GM19328 (cell line): ENCODE data around the gene ABCA1.
A peak's percentile ranks its signal among the peaks of the same experiment; 100 is the strongest.
"Not testable (repeated sequence)": the region's sequence is repeated elsewhere in the genome, so short reads cannot be mapped to it uniquely, and the experiment has no call there.

Experiments used
- ATAC-seq: cut with Tn5 transposase; IDR thresholded peaks from one replicate; pipeline ENCODE4 v1.9.1; 2021; ENCODE audit warnings: mild to moderate bottlenecking, moderate library complexity; ENCODE audit not compliant: unreplicated experiment

ABCA1 gene

DNA sequence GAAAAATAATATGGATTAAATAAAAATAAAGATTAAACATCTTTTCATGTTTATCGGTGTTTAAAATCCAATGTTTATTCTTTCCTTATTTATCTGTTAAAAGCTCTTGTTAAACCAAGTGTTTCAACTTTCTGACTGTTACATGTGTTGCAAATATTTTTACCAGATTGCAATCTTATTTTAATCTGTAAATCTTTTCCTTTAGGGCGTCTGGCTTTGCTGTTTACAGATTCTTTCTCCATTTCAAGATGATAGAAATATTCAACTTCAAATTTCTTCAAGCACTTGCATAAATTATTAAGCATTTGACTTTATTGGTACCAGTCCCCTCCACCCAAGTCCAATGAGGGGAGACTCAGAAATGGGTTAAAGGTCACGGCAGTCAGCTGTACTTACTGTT lies 16.9 kb upstream of the ABCA1 start:
- ATAC-seq = no peak

DNA sequence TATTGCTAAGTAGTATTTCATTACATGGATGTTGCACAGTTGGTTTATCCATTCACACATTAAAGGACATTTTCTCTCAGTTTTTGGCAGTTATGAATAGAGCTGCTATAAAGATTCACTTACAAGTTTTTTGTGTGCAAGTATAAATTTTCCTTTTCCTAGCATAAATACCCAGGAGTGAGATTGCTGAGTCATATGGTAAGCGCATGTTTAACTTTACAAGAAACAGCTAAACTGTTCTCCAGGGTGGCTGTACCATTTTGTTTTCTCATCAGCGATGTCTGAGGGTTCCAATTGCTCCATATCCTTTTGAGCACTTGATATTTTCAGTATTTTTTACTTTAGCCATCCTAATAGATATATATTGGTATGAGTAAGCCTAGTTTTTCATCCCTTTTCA lies 16.4 kb upstream of the ABCA1 start:
- no peak for ATAC-seq

DNA sequence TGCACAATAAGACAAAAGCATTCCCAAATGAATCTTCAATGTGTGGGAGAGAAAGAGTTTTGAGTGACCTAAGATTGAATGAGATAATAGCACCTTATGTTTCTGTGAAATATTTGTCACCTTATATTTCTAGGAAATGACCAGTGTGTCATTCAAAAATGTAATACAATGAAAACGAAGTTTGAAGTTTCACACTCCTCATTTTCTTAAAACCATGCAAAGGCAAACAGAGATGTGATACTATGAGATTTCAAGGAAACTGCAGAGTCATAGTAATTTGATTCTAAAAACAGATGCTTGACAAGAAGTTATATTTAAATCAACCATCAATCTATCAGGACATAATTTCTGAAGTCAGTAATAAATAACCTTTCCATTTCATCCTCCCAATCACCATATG lies 13.6 kb upstream of the ABCA1 start:
- no peak for ATAC-seq

DNA sequence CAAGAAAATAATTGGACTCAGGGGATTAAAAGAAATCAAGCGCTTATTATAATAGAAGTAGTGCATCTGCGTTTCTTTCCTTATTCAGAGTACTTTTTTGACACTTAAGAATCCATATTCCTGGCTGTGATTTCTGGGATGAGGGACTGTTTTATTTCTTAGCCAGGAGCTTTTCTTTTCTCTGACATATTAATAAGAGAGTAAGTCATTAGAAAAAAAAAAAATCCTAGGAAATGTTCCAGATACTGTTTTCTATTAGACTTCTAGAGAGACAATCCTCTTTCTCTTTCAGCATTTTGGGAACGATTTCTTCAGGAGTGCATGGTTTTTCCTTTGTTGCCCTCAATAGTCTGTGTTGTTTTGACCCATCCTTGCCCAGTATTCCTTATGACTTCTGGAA lies 8.3 kb upstream of the ABCA1 start:
- no peak for ATAC-seq

DNA sequence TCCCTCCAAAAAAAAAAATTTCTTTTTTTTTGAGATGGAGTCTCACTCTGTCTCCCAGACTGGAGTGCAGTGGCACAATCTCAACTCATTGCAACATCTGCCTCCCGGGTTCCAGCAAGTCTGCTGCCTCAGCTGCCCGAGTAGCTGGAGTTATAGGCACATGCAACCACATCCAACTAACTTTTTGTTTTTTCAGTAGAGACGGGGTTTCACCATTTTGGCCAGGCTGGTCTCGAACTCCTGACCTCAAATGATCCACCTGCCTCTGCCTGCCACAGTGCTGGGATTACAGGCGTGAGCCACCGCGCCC lies 7.5 kb upstream of the ABCA1 start:
- not testable (repeated sequence) for ATAC-seq

DNA sequence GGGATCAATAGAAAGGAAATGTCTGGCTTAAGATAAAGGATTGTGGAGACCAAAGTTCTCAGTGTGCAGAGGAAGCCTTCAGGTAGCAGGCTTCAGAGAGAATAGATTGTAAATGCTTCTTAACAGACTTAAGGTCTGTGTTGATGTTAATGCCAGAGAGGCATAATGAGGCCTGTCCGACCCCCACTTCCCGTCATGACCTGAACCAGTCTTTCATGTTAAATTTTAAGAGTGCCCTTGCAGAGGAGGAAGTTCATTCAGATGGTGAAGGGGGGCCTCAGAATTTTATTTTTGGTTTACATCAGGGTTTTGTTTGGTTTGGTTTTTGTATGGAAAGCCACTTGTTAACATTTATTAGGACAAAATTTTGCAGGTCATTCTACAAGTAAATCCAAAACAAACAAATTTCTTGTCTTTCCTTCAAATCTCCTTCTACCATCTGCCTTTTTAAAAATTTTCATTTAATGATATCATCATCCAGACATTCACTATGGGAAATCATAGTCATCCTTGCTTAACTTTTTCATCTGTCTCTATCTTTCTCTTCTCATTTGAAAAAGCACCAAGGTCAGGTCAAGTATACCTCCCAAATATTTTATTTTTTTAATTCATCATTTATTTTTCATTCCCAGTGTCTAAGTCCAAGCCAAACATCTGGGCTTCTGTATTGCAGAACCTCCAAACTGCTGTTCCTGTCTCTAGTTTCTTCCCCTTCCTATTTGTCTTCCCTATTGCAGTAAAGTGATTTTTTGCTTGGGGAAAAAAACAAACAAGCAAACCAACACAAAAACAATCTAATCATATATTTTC lies 6.9 kb upstream of the ABCA1 start:
- ATAC-seq = no peak

DNA sequence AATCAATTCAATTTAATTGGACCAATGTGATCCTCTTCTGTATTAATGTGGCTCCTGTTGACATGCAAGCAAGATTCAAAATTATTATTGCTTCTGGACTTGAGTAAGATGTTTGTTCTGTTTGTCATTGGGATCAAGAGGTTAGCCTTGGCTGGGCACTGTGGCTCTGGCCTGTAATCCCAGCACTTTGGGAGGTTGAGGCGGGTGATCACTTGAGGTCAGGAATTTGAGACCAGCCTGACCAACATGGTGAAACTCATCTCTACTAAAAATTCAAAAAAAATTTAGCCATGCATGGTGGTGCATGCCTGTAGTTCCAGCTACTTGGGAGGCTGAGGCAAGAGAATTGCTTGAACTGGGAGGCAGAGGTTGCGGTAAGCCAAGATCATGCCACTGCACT lies 5.1 kb upstream of the ABCA1 start:
- not testable (repeated sequence) for ATAC-seq

DNA sequence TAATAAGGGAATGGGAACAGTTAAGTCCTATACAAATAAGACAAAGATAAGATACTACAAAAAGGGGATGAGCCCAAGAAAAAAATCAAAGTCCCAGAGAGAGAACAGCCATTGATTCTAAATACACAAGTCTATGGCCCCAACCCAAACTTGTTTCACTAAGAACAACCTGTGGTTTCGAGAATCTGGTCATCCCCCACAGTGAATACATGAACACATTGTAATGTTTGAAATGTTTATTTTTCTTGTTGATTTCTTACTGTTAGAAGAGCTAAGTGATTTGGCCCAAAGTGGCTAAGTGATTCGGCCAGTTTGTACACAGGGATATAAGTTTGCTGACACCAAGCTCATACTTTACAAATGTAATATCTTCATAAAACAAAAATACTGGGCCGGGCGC lies 3.3 kb upstream of the ABCA1 start:
- ATAC-seq = no peak

DNA sequence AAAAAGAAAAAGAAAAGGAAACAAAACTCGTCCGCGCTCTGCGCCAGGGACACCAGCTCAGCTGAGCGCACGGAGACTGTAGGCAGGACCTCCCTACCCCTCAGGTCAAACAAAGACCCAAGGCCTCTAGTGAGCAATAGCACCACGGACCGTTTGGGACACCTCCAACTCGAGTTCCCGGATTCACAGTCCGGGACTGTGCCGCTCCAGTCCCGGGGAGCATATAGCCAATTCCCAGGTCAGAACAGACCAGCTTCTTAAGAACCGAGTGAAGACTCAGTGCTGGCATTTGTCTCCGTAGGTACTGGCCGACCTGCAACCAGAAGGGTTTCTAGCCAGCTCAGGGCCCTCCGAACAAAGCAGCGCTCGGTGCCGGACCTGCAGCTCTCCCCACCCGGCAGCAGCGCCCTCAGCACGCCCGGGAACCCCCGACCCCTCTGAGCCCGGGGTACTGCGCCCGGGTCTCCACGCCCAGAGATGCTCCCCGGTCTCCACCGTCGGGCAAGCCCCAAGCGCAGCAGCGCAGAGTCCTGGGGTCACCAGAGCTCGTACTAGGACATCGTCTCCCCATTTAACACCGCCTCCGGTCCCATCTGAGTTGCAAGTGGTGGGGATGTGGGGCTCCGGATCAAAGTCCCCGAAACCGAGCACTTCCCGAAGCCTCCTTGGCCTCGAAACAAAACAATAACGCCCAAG lies 591 bp downstream of the ABCA1 start:
- no peak for ATAC-seq

DNA sequence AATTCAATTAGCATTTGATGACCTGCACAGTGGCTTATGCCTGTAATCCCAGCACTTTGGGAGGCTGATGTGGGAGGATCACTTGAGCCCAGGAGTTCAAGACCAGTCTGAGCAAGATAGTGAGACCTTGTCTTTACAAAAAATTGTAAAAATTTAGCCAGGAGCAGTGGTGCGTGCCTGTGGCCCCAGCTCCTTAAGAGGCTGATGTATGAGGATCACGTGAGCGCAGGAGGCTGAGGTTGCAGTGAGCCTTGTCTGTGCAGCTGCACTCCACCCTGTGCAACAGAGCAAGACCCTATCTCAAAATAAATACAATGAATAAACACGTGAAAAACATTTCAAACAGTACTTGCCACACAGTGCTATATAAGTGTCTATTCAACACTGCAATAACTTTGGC lies 4.2 kb downstream of the ABCA1 start:
- ATAC-seq = peak; percentile 81

DNA sequence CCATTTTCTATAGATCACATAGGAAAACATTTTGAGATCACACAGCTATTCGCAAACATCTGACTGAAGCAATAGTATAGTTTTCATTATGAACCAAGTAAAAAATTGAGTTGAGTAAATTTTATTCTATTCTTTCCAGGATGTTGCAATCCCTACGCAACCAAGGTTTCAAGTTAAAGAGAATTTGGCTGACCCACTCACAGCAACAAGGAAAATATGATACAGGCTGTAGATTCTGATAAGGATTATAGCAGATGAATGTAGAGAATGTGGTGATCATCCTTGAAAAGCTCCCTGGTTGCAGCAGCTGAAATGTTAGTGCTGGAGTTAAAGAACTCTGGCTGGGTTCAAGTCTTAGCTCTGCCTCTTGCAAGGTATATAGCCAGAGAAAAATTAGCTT lies 4.7 kb downstream of the ABCA1 start:
- no peak for ATAC-seq

DNA sequence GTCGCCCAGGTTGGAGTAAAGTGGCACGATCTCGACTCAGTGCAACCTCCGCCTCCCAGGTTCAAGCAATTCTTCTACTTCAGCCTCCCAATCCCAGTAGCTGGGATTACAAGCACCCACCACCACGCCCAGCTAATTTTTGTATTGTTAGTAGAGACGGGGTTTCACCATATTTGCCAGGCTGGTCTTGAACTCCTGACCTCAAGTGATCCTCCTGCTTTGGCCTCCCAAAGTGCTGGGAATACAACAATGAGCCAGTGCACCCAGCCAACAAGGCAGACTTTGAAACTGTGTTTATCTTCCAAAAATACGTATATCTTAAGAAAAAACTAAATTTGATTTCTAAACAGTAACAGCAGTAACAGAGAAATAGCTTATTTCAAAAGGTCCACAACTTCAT lies 5.2 kb downstream of the ABCA1 start:
- ATAC-seq = not testable (repeated sequence)

DNA sequence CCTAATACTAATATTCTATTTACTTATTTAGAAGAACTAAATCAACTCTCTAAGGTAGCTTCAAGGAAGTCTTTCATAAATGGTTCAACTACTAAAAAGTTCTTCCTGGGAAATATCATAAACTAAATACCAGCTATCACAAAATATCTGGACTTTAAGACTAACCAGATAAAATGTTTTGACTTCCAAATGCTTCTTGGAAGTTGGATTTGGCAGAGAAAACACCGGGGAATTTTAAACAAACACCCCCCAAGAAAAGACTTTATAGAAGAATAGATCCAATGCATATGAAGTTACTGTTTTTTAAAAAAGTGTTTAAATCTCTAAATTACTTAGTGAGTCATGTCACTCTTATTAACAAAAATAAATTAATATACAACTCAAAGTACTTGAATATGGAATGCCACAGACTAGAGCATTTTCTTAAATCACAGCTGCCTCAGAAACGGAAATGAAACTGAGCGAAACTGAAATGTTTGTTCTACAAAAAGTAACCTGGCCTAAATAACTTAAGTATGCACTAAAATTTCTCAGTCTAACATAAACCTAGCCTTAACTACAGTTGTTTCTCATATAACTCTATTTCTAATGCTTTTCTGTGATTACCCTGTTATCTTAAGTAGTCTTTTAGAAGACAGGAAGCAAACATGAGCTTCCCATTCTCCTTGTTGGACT lies 6.8 kb downstream of the ABCA1 start:
- no peak for ATAC-seq

DNA sequence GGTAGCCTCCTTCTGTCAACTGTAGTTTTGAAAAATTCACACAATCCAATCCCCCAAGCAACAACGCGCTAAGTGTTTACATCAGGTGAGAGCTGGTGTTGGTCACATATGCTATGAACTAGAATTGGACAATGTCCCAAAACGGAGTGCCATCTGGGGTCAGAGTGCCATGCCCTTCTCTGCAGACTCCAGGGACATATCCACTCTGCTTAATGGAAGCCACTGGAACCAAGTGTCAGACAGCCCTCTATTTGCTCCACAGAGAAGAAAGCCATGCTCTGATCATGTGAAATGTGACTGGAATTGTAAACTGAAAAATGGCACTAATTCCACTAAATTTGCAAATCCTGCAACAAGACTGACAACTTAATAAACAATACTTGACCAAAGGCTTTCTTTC lies 12.2 kb downstream of the ABCA1 start:
- no peak for ATAC-seq

DNA sequence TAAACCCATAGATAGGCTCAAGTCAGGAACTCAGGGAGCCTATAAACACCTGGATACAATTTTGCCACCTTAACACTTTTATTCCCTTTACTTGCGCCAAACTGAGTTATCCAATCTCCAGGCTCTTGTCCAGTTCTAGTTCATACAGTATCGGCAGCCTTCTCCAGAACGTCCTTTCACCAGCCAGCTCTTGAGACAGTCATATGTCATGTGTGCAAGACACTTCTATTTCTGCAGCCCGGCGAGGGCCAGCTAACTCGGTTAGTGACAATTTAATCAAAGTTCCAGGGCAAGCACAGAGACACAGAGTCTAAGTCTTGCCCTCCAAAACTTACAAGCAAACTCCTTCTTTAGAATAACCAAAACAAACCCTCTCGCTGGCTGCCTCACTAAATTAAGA lies 12.9 kb downstream of the ABCA1 start:
- no peak for ATAC-seq

DNA sequence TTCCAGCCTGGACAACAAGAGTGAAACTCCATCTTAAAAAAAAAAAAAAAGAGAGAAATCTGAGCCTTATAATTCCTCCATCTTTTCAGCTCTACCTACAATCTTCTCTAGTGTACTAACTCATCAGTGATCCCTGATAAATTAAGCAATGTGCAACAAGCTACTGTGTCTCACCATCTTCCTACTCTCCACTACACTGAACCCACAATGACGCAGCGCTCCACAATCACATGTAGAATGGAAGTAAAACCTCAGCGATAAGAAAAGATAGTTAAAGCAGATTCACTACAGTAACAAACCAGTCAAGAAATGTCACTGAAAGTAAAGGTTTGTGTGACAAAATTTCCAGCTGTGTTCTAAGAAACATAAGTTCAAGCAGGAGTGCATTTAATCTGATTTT lies 13.5 kb downstream of the ABCA1 start:
- no peak for ATAC-seq

DNA sequence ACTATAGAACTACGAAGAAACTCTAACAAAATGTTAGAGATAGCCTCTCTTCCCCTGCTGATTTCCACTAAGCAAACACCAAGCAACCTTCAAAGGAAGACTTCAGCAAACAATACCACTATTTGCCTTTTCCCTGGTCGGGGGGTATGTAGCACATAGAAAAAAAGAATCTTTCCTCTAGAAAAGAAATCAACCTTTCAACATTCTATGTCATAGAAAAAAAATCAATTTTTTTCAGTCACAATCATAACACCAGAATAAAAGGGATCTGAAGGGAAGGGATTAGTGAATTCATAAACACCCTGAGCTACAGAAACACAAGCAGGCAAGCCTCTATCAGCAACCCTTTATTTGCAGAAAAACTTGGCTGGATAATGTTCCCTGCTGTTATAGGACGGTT lies 15.3 kb downstream of the ABCA1 start:
- ATAC-seq = no peak

DNA sequence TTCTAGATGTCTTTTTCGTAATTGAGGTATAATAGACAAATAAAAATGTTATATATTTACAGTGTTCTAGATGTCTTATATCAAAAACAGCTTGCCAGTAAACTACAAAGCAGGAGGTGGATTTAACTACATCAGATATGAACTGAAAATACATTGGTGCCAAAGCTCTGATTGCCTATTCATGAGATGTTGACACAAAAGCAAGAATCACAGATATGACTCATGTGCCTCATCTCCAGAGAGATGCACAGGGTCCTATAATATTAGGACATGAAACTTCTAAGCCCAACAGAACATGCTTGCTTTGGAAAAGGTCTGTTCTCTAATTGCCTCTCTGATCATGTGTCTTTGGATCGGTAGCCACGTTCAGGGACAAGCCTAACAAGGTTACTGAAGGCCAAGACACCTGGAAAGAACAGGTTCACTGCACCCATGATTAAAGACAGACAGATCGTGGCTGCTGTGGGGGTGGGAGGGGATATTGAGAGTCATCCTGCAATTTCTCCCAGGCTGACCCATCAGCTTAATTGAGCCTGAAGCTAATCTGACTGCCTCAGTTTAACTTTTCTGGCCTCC lies 16.8 kb downstream of the ABCA1 start:
- ATAC-seq = no peak

DNA sequence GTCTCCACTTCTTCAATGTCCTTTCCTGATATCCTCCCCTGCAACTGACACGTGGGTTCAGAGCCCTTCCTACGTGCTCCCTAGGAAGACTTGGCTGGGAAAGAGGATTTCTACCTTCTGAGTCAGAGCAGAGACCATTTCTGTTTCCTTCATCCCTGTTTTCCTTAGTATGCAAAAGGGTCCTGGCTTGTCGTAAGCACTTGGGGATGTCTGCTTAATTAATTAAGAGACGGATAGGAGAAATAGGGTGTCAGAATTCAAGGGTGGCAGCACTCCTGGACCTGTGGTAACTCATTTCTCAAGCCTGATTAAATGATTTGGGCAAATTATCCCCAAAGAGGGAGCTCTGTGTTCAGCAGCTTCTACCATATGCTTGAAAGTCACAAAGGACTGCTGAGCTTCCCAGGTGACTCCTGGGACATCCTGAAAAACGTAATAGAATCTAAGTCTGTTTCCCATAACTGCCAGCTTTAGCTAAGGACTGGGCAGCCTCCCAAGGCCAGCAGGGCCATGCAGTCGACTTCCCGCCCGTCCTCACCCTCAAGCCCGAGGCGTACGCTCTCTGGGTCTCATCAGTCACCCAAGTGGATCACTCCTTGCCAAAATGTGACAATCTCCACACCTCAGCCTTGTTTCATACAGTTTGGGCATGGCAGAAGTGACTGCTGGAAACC lies 20.5 kb downstream of the ABCA1 start:
- no peak for ATAC-seq

DNA sequence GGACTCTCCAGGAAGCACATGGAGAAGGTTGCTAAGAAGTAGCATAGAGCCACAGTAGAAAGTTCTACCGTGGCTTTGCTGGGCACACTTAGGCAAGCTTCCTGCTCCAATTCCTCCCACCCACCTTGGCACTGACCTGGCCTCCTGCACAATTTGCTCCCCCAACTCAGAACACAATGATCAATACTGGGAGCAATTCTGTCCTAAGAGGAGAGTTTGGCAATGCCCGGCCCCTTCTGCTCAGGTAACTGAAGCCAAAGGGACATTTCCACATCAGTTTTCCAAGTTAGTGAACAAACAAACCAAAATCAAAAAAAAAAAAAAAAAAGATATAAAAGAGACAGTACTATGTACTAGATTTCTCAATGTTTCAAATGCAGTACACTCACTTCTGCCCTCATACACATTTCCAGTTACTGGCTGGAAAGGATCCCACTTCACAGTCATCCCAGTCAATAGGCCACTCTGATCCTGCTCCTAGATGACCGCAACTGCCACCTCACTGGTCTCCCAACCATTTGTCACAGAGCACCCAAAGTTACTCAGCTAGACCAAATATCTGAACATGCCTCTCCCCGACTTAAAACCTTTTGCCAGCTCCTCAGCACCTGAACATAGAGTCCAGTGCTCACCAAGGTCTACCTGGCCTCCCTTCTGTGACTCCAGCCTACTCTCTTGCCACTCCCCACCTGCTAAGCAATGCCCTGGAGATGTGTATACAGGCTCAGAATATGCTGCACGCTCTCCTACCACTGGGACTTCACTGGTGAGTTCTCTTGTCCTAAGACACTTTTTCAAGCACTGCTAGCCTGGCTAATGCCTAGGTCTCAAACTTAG lies 21.3 kb downstream of the ABCA1 start:
- ATAC-seq = no peak
